Muscle of arm (tissue), 12 donors: Measurements from ENCODE around the gene TACC2. TPM values are rescaled to one million over a fixed set of nuclear protein-coding genes. Genes with fewer than 3 reads are reported as not detected.
"Not testable (repeated sequence)": the region's sequence is repeated elsewhere in the genome, so short reads cannot be mapped to it uniquely, and the experiment has no call there.

Source experiments
- DNase-seq: peaks from one replicate; pipeline ENCODE4 v3.0.0-alpha.2; 2013
- polyA plus RNA-seq, 12 donors: library from polyadenylated mRNA; unstranded; fragments of 120-200 nt; gene quantifications; one replicate each; pipeline ENCODE4 v1.2.1, GENCODE V29; 2013; ENCODE audit not compliant: insufficient read length in 12 of 12

TACC2 gene
- polyA plus RNA-seq, 12 donors, result 87.2 to 147 (median 116) TPM; not detected in 1

- no peak for DNase-seq
Measured at GRCh38 chr10:121975295-121976086, 13.5 kb upstream of the TACC2 start.

DNA sequence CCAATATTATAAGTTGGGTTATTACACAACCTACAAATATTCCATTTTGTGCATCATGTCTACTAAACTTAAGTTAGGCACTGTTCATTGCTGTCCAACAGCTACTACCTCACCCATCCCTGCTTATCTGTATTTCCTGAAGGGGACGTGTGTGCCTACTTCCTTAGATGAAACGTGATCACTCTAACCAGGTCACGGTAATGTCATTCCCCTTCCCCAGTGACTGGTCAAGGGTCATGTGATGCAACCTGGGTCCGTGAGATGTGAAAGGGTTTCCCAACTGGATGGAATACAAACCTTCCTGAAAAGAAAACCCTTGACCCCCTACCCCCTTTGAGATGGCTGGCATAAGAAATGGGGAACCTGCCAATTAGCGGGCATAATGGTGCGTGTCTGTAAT lies 12.4 kb upstream of the TACC2 start:
- DNase-seq, result no peak

DNA sequence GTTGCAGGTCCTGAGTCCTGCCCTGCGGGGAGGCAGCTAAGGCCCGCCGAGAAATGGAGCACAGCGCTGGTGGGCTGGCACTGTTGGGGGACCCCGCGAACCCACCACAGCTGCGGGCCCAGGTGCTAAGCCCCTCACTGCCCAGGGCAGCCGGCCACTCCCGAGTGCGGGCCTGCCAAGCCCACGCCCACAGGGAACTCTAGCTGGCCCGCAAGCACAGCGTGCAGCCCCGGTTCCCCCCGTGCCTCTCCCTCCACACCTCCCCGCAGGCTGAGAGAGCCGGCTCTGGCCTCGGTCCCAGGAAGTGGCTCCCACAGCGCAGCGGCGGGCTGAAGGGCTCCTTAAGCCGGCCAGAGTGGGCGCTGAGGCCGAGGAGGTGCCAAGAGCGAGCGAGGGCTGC lies 10.5 kb upstream of the TACC2 start:
- DNase-seq, result no peak

DNA sequence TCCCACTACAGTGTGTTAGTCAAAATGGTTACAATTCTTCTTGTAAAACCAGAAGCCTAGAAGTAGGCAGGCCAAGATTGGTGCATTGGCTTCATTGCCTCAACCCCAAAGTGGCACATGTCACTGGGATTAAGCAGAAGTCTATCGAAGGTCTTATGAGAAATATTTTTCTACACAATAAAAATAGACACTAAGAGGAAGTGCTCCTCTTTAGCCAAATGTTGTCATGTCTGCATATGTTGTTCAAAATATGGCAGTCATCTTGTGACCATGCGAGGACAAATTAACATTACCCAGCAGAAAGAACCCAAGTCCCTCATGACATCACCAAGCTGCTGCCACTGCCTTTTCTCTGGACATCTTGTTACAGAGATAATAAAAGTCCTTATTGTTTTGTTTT lies 7.6 kb upstream of the TACC2 start:
- no peak for DNase-seq

GRCh38 chr10:121983852-121984251 lies 5.1 kb upstream of the TACC2 start:
- DNase-seq, result no peak

GRCh38 chr10:121984463-121984862 lies 4.5 kb upstream of the TACC2 start:
- DNase-seq, result no peak

DNA sequence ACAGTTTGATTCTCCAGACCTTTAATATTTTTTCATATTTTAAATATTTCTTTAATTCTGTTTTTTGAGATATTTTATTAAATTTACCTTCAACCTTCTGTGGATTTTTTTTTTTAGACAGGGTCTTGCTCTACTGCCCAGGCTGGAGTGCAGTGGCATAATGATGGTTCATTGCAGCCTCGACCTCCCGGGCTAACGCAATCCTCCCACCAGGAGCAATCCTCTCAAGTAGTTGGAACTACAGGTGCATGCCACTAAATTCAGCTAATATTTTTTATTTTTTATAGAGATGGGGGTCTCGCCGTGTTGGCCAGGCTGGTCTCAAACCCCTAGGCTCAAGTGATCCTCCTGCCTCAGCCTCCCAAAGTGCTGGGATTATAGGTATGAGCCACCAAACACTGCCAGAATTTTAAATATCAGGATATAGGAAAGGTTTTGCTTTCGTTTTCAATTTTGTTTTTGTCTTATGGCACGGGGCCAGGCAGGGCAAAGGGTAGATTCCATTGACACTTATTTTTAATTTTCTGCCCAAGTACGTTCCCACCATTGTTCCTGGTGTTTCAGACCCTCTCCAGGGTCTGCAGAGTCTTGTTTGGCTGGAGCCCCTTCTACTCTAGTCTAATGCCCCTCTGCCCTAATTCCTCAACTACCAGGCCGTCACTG lies 1.2 kb downstream of the TACC2 start:
- DNase-seq, result no peak

GRCh38 chr10:121991727-121992126 lies 2.8 kb downstream of the TACC2 start:
- DNase-seq, result not testable (repeated sequence)

- DNase-seq, result peak; percentile 49
Measured at GRCh38 chr10:121994429-121994941, 5.5 kb downstream of the TACC2 start.

- DNase-seq, result no peak
Measured at GRCh38 chr10:121998462-121998861, 9.5 kb downstream of the TACC2 start.

GRCh38 chr10:121999301-121999700 lies 10.3 kb downstream of the TACC2 start:
- DNase-seq, result no peak

DNA sequence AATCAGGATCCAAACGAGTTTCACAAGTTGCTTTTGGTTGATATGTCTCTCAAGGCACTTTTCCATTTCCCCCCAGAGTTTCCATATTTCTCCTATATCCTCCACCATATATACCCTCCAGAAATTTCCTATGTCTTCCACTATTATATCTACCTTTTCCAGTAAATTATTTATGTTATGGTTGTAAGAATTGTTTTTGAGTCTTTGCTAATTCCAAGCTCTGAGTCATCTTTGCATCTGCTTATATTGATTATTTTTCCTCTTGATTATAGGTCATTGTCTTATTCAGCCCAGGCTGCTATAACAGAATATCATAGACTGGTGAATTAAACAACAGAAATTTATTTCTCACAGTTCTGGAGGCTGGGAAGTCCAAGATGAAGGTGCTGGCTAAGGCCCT lies 12.7 kb downstream of the TACC2 start:
- no peak for DNase-seq

DNA sequence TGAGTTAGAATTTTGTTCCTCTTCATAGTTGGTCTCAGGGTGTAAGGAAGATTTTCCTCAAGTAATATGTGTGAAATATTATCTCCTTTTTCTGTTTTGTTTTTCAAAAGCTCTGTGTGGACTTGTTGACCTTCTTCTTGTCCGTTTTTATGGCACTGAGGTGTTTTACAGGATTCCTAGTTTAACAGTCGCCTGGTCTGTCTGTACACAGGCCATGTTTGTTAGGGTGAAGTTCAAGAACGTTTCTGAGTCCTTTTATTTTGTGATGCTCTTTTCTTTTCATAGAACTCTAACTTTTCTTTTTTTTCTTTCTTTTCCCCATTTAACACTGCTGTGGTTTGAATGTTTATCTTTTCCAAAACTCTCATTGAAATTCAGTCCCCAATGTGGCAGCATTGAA lies 18.5 kb downstream of the TACC2 start:
- no peak for DNase-seq

- no peak for DNase-seq
Measured at GRCh38 chr10:122010405-122011050, 21.6 kb downstream of the TACC2 start.

- no peak for DNase-seq
Measured at GRCh38 chr10:122012731-122013130, 23.8 kb downstream of the TACC2 start.

GRCh38 chr10:122013311-122013780 lies 24.4 kb downstream of the TACC2 start:
- no peak for DNase-seq

DNA sequence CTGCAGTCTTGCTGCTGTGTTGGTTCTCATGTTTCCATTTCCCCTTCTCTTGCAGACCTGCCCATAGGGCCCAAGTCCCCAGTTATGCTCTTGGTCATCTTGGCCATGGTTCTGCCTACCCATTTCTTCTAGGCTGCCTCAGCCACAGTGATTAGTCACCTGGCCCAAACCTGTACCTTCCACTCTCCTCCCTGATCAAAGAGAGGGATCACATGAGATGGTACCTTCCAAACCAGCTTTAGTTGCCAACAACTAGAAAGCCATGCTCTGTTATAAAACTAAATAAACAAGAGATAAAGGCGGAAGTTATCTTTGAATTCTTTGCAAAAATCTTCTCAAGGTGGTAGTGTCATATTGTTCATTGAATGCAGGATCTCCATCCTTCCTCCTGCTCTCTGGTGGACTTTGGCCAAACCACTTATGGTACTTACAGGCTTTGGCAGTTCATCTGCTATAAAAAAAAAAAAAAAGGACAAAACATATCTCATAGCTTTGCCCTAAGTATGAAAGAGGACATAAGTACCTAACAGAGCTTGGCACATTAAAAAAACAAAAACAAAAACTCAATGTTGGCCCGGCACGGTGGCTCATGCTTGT lies 25.8 kb downstream of the TACC2 start:
- no peak for DNase-seq

DNA sequence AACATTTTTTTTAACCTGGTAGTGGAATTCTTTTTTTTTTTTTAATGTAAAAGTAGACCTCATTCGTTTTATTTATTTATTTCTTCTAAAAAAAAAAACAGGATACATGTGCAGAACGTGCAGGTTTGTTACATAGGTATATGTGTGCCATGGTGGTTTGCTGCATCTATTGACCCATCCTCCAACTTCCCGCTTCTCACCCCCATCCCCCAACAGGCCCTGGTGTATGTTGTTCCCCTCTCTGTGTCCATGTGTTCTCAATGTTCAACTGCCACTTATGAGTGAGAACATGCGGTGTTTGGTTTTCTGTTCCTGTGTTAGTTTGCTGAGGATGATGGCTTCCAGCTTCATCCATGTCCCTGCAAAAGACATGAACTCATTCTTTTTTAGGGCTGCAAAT lies 29.0 kb downstream of the TACC2 start:
- not testable (repeated sequence) for DNase-seq

GRCh38 chr10:122018491-122018890 lies 29.5 kb downstream of the TACC2 start:
- no peak for DNase-seq

DNA sequence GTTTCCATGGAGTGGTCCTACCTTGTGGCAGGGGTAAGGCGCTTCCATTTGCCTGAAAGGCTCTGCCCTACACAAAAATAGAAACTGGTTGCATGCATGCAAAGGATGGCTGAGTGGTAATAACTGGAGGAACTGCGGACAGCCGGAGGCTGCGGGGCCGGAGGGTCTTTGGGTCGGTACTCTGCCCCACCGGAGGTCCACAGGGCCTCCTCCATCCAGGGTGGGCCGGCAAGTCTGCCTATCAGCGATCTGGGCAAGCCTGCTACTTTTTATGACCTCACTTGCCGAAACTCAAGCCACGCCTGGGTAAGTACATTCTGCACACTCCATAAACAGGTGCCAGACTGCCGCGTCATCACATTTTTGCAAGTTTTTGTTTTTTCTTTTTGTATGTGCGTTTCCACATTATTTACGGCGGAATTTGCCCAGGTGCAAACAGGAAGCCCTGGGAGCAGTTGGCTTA lies 30.0 kb downstream of the TACC2 start:
- DNase-seq, result no peak

- DNase-seq, result no peak
Measured at GRCh38 chr10:122019414-122019975, 30.5 kb downstream of the TACC2 start.

DNA sequence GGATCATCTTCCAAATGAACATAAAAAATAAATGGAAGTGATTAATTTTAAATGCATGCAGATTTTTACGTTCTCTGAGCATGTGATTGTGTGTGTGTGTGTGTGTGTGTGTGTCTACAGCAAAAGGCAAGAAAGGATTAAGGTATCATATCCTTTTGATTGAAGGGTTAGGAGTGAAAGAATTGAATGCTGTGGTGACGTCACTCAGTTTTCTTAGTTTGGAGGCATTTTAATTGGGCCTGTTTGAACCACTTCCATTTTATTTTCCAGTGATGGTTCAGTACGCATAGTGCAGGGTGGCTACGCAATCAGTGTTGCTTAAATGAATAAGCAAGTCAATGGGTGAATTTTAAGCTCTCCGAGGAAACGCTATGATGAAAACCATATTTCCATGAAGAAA lies 31.3 kb downstream of the TACC2 start:
- DNase-seq, result no peak
